Brain microvascular endothelial cell (primary cell): ENCODE measurements around the gene CLMN.
A peak's percentile ranks its signal among the peaks of the same experiment; 100 is the strongest.

Experiments
- DNase-seq: peaks from one replicate; pipeline ENCODE4 v3.0.0-alpha.2; 2020
- H3K27ac ChIP-seq: fragments of 250-450 bp; sonication (Bioruptor Pico); 2 replicates; pipeline ENCODE4 v1.5.1; 2020; ENCODE audit warnings: mild to moderate bottlenecking, moderate library complexity
- H3K27me3 ChIP-seq: fragments of 250-450 bp; sonication (Bioruptor Pico); replicated peaks from 2 replicates; pipeline ENCODE4 v1.5.1; 2020; ENCODE audit warnings: mild to moderate bottlenecking
- H3K36me3 ChIP-seq: fragments of 250-450 bp; sonication (Bioruptor Pico); replicated peaks from 2 replicates; pipeline ENCODE4 v1.5.1; 2020; ENCODE audit warnings: mild to moderate bottlenecking
- H3K4me3 ChIP-seq: 2 replicates; pipeline ENCODE4 v1.5.1; 2011; ENCODE audit warnings: low read depth, mild to moderate bottlenecking, control low read depth, low read length, moderate library complexity
- in situ Hi-C: cut with HindIII; loops from 2 replicates; pipeline ENCODE4 v1.10.0; 2017; ENCODE audit warnings: low sequenced_read_pairs, low pct_ligation_motif_present
- TF ChIP-seq, protein P1 (sequence below): IDR thresholded peaks from 2 replicates; pipeline ENCODE4 v1.5.1; 2011; ENCODE audit warnings: low read depth, mild to moderate bottlenecking, moderate library complexity, low read length, control low read depth, inconsistent platforms; ENCODE audit errors: missing control alignments

The CLMN gene

GRCh38 chr14:95346820-95347219 is 27.1 kb upstream of the CLMN start:
- Histone ChIP-seq H3K27ac (no peak overlapping the region), H3K27me3 (no peaks in the 10 kb centered on the region), H3K4me3 (no peak overlapping the region), H3K36me3 (no peaks in the 10 kb centered on the region)
- DNase-seq = peak; percentile 18
- TF ChIP-seq, protein P1, sequence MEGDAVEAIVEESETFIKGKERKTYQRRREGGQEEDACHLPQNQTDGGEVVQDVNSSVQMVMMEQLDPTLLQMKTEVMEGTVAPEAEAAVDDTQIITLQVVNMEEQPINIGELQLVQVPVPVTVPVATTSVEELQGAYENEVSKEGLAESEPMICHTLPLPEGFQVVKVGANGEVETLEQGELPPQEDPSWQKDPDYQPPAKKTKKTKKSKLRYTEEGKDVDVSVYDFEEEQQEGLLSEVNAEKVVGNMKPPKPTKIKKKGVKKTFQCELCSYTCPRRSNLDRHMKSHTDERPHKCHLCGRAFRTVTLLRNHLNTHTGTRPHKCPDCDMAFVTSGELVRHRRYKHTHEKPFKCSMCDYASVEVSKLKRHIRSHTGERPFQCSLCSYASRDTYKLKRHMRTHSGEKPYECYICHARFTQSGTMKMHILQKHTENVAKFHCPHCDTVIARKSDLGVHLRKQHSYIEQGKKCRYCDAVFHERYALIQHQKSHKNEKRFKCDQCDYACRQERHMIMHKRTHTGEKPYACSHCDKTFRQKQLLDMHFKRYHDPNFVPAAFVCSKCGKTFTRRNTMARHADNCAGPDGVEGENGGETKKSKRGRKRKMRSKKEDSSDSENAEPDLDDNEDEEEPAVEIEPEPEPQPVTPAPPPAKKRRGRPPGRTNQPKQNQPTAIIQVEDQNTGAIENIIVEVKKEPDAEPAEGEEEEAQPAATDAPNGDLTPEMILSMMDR = no peak
- in situ Hi-C loops = no loop called here

GRCh38 chr14:95346266-95346665 is 26.6 kb upstream of the CLMN start:
- H3K36me3 ChIP-seq = no peaks in the 10 kb centered on the region
- in situ Hi-C loops = no loop called here
- H3K27ac ChIP-seq = no peak overlapping the region
- H3K27me3 ChIP-seq = no peaks in the 10 kb centered on the region
- TF ChIP-seq, protein P1 = no peak
- no peak overlapping the region for H3K4me3 ChIP-seq
- no peak for DNase-seq

DNA sequence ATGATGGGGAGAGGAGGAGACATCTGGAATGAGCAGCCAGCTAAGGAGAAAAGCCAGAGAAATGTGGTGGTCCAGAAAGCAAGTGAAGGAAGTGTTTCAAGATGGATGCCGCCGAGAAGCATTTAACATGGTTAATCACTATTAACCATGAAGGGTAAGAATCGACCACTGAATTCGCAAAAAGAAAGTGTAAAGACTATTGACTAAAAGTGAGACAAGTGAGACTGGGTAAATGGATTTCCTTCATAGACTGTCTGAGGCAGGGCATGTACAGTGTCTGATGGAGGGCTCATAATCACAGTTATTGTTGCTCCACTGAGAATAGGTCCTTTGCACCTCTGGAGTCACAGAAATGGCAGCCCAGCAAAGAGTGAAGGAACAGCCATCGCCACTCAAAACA is 25.3 kb upstream of the CLMN start:
- in situ Hi-C loops = no loop called here
- TF ChIP-seq, protein P1 = no peak
- Histone ChIP-seq H3K36me3 (no peaks in the 10 kb centered on the region), H3K27me3 (no peaks in the 10 kb centered on the region), H3K4me3 (no peak overlapping the region), H3K27ac (no peak overlapping the region)
- DNase-seq = no peak

DNA sequence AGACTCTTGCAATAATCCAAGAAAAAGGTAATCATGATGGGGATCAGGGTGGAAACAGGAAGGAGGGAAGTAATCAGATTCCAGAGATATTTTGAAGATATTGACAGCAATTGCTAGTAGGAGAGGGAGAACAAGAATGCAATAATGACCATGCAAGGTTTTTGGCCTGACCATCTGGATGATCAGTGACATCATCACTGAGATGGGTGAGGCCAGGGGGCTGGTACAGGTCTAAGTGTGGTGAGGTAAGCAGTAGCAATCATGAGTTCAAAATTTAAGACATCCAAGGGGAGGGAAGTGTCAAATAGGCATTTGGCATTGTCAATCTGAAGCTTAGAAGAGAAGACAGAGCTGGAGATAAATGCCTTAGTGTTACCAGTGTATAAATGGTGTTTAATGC is 24.8 kb upstream of the CLMN start:
- H3K4me3 ChIP-seq = no peak overlapping the region
- in situ Hi-C loops = no loop called here
- TF ChIP-seq, protein P1 = no peak
- H3K36me3 ChIP-seq = no peaks in the 10 kb centered on the region
- no peak overlapping the region for H3K27ac ChIP-seq
- H3K27me3 ChIP-seq = no peaks in the 10 kb centered on the region
- no peak for DNase-seq

DNA sequence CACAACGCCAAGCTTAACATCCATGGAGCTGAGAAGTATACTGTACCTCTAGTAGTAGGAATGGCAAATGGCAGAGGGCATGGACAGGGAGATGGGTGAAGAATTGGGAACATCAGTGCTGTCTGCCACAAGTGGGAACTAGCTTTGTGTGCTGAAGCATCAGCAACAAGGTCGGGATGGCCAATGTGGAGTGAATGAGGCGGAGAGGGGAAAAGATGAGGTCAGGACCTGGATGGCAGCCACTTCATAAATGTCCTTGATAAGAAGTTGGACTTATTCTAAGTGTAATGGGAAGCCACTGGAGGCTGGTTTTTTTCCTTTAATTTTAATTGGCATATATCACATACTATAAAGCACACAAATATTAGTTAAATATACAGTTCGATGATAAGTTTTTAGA is 21.9 kb upstream of the CLMN start:
- TF ChIP-seq, protein P1 = no peak
- DNase-seq = no peak
- no peaks in the 10 kb centered on the region for H3K27me3 ChIP-seq
- in situ Hi-C loops = no loop called here
- H3K4me3 ChIP-seq = no peak overlapping the region
- no peaks in the 10 kb centered on the region for H3K36me3 ChIP-seq
- no peak overlapping the region for H3K27ac ChIP-seq

- no peaks in the 10 kb centered on the region for H3K27me3 ChIP-seq
- H3K27ac ChIP-seq = no peak overlapping the region
- H3K4me3 ChIP-seq = no peak overlapping the region
Measured at GRCh38 chr14:95341115-95341514, 21.4 kb upstream of the CLMN start.

More at GRCh38 chr14:95341115-95341514, 21.4 kb upstream of the CLMN start:
- DNase-seq = no peak
- no peaks in the 10 kb centered on the region for H3K36me3 ChIP-seq
- in situ Hi-C loops = no loop called here
- TF ChIP-seq, protein P1 = no peak
